PC-9 (cell line): Measurements from ENCODE around the gene DFFA. TPM values are rescaled to one million over a fixed set of nuclear protein-coding genes. Genes with fewer than 3 reads are reported as not detected.

Source experiments
- BruUV-seq: library from RNA; stranded (reverse); fragments of 400-500 nt; replicated peaks from 2 replicates; lab custom pipeline; 2021; lab: Mats Ljungman, UMichigan
- CTCF ChIA-PET: fragments of 300-600 bp; sonication (Branson Sonifier 250); formaldehyde crosslinking; loops from one replicate; lab custom pipeline; 2022; ENCODE audit warnings: antibody characterized with exemption; lab: Charles Lee
- POLR2A ChIA-PET: fragments of 300-600 bp; sonication (Branson Sonifier 250); formaldehyde crosslinking; loops from one replicate; lab custom pipeline; 2022; ENCODE audit warnings: antibody characterized with exemption; ENCODE audit not compliant: unreplicated experiment; lab: Charles Lee
- DNase-seq, 2 experiments: peaks; one replicate each; pipeline versions ENCODE4 v3.0.0 to v3.0.0-alpha.2; 2015 to 2022; ENCODE audit warnings: mixed read lengths in 1 of 2
- H2AFZ ChIP-seq: fragments of 200-600 bp; sonication (generic); 2 replicates; pipeline ENCODE4 v1.8.1; 2017; ENCODE audit warnings: antibody characterized with exemption
- H3F3A ChIP-seq: fragments of 200-600 bp; sonication (generic); 2 replicates; pipeline ENCODE4 v1.8.1; 2017; ENCODE audit warnings: antibody characterized with exemption, mild to moderate bottlenecking, low read depth; ENCODE audit not compliant: insufficient read depth
- H3K27ac ChIP-seq: fragments of 200-600 bp; sonication (generic); 2 replicates; pipeline ENCODE4 v1.6.1; 2016; ENCODE audit warnings: mixed run types
- H3K27me3 ChIP-seq: fragments of 200-600 bp; sonication (generic); 2 replicates; pipeline ENCODE4 v1.6.1; 2016; ENCODE audit warnings: low read depth, mixed run types; ENCODE audit not compliant: insufficient read depth
- H3K36me3 ChIP-seq: fragments of 200-600 bp; sonication (generic); 2 replicates; pipeline ENCODE4 v1.6.1; 2016; ENCODE audit warnings: low read depth, mixed run types
- H3K4me1 ChIP-seq: fragments of 200-600 bp; sonication (generic); replicated peaks from 2 replicates; pipeline ENCODE4 v1.6.1; 2016; ENCODE audit warnings: mixed run types; ENCODE audit not compliant: insufficient read depth
- H3K4me2 ChIP-seq: fragments of 200-600 bp; sonication (generic); 2 replicates; pipeline ENCODE4 v1.6.1; 2017; ENCODE audit warnings: mixed run types
- H3K4me3 ChIP-seq: fragments of 200-600 bp; sonication (generic); 2 replicates; pipeline ENCODE4 v1.6.1; 2016; ENCODE audit warnings: mixed run types
- H3K79me2 ChIP-seq: fragments of 200-600 bp; sonication (generic); 2 replicates; pipeline ENCODE4 v1.6.1; 2017; ENCODE audit warnings: low read depth, mixed run types
- H3K9me2 ChIP-seq: fragments of 200-600 bp; sonication (generic); 2 replicates; pipeline ENCODE4 v1.8.1; 2017; ENCODE audit warnings: mild to moderate bottlenecking; ENCODE audit not compliant: insufficient read depth
- H3K9me3 ChIP-seq: fragments of 200-600 bp; sonication (generic); 2 replicates; pipeline ENCODE4 v1.8.1; 2016; ENCODE audit warnings: low read depth; ENCODE audit not compliant: insufficient read depth
- H4K20me1 ChIP-seq: fragments of 200-600 bp; sonication (generic); 2 replicates; pipeline ENCODE4 v1.8.1; 2017; ENCODE audit not compliant: insufficient read depth
- EZH2 ChIP-seq: fragments of 200-600 bp; sonication (generic); IDR thresholded peaks from 2 replicates; pipeline ENCODE4 v1.8.0; 2017; ENCODE audit warnings: antibody characterized with exemption, low read depth
- intact Hi-C: fragments of 100-400 bp; cut with micrococcal nuclease; formaldehyde crosslinking; loops from one replicate; pipeline ENCODE4 v1.10.0; 2022; ENCODE audit not compliant: unreplicated experiment
- total RNA-seq: library from RNA; stranded (reverse); gene quantifications from 2 replicates; pipeline ENCODE4 v1.2.3, GENCODE V29; 2021
- TF ChIP-seq, protein P1 (sequence below): fragments of 200-600 bp; sonication (generic); conservative IDR thresholded peaks from 2 replicates; pipeline ENCODE4 v1.6.1; 2017; ENCODE audit warnings: mixed run types, antibody characterized with exemption, mild to moderate bottlenecking, moderate library complexity

DFFA gene
- total RNA-seq, 1 experiment from 2014 or later = 35.2 TPM

DNA sequence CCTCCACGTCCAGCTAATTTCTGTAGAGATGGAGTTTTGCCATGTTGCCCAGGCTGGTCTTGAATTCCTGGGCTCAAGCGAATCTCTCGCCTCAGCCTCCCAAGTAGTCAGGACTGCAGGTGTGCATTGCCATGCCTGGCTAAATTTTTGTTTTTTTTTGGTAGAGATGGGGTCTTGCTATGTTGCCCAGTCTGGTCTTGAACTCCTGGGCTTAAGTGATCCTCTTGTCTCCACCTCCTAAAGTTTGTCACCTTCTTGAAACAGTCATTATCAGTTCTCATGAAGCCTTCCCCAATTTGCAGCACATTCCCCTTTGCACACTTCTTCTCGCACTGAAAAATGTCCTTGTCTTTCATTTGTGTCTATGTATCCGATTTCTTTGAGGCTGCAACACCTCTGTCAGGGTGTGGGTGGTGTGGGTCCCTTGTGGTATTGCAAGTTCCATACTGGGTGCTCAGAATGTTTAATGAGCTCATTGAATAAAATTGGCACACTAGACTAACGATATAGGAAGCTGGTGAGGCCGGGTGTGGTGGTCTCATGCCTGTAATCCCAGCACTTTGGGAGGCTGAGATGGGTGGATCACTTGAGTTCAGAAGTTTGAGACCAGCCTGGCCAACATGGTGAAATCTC, 25.4 kb downstream of the DFFA start:
- H3K4me1 ChIP-seq = no peaks in the 10 kb centered on the region
- TF ChIP-seq, protein P1, sequence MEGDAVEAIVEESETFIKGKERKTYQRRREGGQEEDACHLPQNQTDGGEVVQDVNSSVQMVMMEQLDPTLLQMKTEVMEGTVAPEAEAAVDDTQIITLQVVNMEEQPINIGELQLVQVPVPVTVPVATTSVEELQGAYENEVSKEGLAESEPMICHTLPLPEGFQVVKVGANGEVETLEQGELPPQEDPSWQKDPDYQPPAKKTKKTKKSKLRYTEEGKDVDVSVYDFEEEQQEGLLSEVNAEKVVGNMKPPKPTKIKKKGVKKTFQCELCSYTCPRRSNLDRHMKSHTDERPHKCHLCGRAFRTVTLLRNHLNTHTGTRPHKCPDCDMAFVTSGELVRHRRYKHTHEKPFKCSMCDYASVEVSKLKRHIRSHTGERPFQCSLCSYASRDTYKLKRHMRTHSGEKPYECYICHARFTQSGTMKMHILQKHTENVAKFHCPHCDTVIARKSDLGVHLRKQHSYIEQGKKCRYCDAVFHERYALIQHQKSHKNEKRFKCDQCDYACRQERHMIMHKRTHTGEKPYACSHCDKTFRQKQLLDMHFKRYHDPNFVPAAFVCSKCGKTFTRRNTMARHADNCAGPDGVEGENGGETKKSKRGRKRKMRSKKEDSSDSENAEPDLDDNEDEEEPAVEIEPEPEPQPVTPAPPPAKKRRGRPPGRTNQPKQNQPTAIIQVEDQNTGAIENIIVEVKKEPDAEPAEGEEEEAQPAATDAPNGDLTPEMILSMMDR = no peak
- intact Hi-C loops = no loop called here
- no TSS peak for BruUV-seq
- no peak overlapping the region for H3K27ac ChIP-seq
- no peak overlapping the region for H3K4me3 ChIP-seq
- ChIA-PET CTCF (interaction anchor here (0.6 kb wide), 1 partner anchor 11 kb away, joined by 3 read pairs; no protein-coding TSS in a partner anchor), POLR2A (no interaction called here)
- H3K36me3 ChIP-seq = no peaks in the 10 kb centered on the region
- DNase-seq = no peak
- H3K4me2 ChIP-seq = no peak overlapping the region
- H3K9me3 ChIP-seq = no peaks in the 10 kb centered on the region
- no peaks in the 10 kb centered on the region for H3K79me2 ChIP-seq
- no peak overlapping the region for H2AFZ ChIP-seq
- H3K9me2 ChIP-seq = no peaks in the 10 kb centered on the region
- H3K27me3 ChIP-seq = no peaks in the 10 kb centered on the region
- H3F3A ChIP-seq = no peaks in the 10 kb centered on the region
- no peaks in the 10 kb centered on the region for H4K20me1 ChIP-seq

DNA sequence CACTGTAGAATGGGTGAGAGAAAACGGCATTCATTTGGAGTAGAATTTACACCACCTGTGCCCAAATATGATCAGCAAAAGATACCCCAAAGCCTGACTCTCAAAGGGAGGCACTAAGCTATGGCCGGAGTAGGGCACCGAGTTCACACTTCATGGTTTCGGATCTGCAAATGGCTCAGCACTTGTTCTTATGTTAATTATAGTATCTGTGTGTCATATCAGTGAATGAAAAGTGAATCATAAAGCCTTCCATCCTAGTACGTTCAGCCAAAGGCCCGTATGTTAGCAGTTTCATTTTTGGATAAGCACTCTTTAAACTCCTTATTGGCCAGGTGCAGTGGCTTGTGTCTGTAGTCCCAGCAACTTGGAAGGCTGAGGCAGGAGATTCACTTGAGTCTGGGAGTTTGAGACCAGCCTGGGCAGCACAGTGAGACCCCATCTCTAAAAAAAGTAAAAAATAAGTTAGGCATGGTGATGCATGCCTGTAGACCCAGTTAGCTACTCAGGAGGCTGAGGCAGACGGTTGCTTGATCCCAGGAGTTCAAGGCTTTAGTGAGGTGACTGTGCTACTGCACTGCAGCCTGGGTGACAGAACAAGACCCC, 27.4 kb downstream of the DFFA start:
- Histone ChIP-seq H3K4me3 (no peak overlapping the region), H3K4me2 (no peak overlapping the region), H3K9me2 (no peaks in the 10 kb centered on the region), H3K9me3 (no peaks in the 10 kb centered on the region), H3K27me3 (no peaks in the 10 kb centered on the region), H3F3A (no peaks in the 10 kb centered on the region), H3K27ac (no peak overlapping the region), H3K36me3 (no peaks in the 10 kb centered on the region), H2AFZ (no peak overlapping the region), H3K4me1 (no peaks in the 10 kb centered on the region), H3K79me2 (no peaks in the 10 kb centered on the region), H4K20me1 (no peaks in the 10 kb centered on the region)
- CTCF ChIA-PET = interaction anchor here (0.6 kb wide), 1 partner anchor 21 kb away, joined by 9 read pairs; no protein-coding TSS in a partner anchor
- no TSS peak for BruUV-seq
- TF ChIP-seq, protein P1 = no peak
- TF ChIP-seq EZH2 = no peak
- intact Hi-C loops = no loop called here
- no peak for DNase-seq
- POLR2A ChIA-PET = no interaction called here

DNA sequence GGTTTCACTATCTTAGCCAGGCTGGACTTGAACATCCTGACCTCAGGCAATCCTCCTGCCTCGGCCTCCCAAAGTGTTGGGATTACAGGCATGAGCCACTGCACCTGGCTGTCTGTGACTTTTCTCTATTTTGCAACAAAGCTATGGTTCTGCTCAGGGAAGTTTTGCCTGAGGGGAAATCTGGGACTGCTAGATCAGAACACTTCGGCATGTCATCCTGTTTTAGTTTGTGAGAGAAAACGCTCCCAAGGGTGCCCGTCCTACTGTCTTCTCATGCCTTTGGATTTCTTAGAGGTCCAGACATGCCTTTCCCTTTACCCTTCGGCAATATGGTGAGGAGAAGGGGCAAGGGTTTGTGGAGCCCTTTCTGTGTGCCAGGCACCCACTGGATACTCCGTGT, 28.1 kb downstream of the DFFA start:
- no peaks in the 10 kb centered on the region for H3K79me2 ChIP-seq
- H3K4me1 ChIP-seq = no peaks in the 10 kb centered on the region
- H3K27ac ChIP-seq = no peak overlapping the region
- no peak overlapping the region for H3K4me2 ChIP-seq
- no peaks in the 10 kb centered on the region for H3F3A ChIP-seq
- H3K9me2 ChIP-seq = no peaks in the 10 kb centered on the region
- no peaks in the 10 kb centered on the region for H3K36me3 ChIP-seq
- H3K27me3 ChIP-seq = no peaks in the 10 kb centered on the region
- ChIA-PET CTCF (interaction anchor here (0.6 kb wide), 1 partner anchor 21 kb away, joined by 9 read pairs; no protein-coding TSS in a partner anchor), POLR2A (no interaction called here)
- H3K4me3 ChIP-seq = no peak overlapping the region
- intact Hi-C loops = no loop called here
- H2AFZ ChIP-seq = no peak overlapping the region
- no peaks in the 10 kb centered on the region for H4K20me1 ChIP-seq
- BruUV-seq = no TSS peak
- TF ChIP-seq, protein P1 = no peak
- no peak for TF ChIP-seq EZH2
- DNase-seq = no peak
- H3K9me3 ChIP-seq = no peaks in the 10 kb centered on the region
